T-helper 1 cell (primary cell): ENCODE results near the gene MCRIP2.

Experiments used
- DNase-seq, 5 donors: peaks; one replicate each; pipeline ENCODE4 v3.0.0-alpha.2; 2012 to 2020

MCRIP2 gene

GRCh38 chr16:649631-650030 lies 8.0 kb downstream of the MCRIP2 start:
- DNase-seq: no peak

GRCh38 chr16:651844-652243 lies 10.2 kb downstream of the MCRIP2 start:
- no peak for DNase-seq

- DNase-seq: no peak
These were observed 11.1 kb downstream of the MCRIP2 start for GRCh38 chr16:652454-653305.

DNA sequence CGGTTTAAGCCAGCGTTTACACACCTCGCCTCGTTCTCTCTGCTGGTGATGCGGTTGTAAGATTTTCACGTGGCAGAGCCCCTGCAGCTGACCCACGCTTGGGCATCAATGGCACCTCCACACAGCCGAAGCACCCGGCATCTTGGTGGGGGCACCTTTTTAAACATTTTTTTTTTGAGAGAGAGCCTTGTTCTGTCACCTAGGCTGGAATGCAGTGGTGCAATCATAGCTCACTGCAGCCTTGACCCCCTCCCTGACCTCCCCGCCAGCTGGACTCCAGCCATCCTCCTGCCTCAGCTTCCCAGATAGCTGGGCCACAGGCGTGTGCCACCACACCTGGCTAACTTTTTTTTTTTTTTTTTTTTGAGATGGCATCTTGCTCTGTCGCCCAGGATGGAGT lies 12.4 kb downstream of the MCRIP2 start:
- DNase-seq: no peak

DNA sequence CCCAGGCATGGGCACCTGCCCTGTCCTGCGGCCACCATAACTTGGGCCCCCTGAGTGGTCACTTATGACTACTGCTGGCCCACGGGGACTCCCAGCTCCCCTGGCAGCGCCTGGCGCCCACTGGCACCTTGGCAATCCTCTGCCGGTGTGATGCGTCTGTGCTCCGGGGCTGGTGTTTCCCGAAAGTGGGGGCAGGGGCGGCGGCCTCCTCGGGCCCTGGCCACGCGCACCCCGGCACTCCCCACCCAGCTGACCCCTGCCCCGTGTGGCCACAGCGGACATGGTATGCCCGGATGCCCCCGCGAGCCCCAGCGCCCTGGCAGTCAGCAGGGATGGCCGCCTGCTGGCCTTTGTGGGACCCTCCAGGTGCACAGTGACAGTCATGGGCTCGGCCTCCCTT lies 15.9 kb downstream of the MCRIP2 start:
- DNase-seq: no peak

DNA sequence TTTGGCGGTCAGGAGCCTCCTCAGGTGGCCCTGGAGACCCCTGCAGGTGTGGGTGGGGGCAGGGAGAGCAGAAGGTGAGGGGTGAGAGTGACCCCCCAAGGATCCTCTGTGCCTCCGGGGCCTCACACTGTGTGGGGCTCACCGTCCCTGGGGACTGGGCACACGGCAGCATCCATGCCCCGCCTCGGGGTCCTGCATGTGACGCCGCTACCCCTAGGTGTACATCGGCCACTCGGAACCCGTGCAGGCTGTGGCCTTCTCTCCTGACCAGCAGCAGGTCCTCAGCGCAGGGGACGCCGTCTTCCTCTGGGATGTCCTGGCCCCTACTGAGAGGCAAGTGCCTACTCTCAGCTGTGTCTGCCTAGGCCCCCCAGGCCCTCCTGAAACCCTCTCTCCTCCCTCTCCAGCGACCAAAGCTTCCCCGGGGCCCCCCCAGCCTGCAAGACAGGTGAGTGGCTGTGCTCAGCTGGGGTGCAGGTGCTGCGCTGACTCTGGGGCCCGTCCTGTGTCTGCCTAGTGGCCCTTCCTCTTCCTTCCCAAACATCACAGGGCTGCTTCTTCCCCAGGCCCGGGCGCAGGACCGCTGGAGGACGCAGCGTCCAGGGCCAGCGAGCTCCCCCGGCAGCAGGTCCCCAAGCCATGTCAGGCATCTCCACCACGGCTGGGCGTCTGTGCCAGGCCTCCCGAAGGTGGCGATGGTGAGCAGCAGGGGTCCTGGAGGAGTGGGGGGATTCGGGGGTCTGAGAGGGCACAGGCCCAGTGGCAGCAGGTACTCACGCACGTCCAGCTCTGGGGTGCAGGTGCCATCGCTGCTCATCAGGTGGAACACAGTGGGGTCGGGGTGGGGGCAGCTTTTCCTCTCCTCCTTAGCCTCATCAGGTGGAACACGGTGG lies 17.3 kb downstream of the MCRIP2 start:
- no peak for DNase-seq

GRCh38 chr16:659618-660017 lies 18.0 kb downstream of the MCRIP2 start:
- no peak for DNase-seq

DNA sequence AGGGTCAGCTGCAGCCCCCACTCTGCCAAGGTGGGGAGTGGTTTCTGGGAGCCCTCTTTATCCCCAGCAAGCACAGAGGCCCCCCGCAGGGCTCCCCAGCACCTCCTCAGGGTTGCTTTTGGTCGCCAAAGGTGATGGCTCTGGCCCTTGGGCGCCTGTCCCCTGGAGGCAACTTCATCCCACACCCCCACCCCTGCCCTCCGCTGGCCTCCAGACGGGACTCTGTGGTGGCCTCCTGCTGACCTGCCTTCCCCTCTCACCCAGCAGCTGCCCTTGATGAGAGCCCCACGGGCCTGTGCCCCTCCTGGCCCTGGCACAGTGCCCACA lies 18.5 kb downstream of the MCRIP2 start:
- DNase-seq: no peak

- DNase-seq: peak; percentile 48 to 72 (median 61)
These were observed 19.0 kb downstream of the MCRIP2 start for GRCh38 chr16:660459-661183.

DNA sequence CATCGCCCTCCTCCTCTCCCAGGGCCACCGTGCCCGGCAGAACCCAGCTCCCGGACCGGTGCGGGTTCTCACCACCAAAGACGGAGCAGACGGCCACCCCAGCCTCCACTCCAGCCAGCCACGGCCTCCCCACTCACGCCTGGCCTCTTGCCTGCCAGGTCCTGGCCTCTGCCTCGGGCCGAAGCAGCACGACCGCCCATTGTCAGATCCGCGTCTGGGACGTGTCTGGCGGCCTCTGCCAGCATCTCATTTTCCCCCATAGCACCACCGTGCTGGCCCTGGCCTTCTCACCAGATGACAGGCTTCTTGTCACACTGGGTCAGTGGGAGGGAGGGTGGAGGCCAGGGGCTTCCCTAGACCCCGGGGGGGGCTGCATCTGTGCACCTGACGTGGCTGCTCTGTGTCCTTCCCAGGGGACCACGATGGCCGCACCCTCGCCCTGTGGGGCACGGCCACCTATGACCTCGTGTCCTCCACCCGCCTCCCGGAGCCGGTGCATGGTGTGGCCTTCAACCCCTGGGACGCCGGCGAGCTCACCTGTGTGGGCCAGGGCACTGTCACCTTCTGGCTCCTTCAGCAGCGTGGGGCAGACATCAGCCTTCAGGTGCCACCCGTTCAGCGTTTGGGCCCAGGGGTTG lies 19.7 kb downstream of the MCRIP2 start:
- DNase-seq: no peak

- no peak for DNase-seq
These were observed 20.5 kb downstream of the MCRIP2 start for GRCh38 chr16:662095-662494.

DNA sequence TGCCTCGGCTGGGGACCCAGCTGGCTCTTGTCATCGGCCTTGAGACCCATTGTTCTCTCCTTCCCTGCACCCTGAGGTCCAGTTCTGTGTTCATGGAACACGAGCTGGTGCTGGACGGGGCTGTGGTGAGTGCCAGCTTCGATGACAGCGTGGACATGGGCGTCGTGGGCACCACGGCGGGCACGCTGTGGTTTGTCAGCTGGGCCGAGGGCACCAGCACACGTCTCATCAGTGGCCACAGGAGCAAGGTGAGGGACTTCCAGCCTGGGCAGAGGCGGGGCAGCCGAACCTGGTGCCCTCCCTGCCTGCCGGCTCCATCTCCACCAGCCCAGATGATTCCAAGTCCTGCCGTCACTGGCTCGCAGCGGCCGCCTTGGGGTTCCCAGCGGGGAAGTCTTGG lies 21.0 kb downstream of the MCRIP2 start:
- DNase-seq: no peak

DNA sequence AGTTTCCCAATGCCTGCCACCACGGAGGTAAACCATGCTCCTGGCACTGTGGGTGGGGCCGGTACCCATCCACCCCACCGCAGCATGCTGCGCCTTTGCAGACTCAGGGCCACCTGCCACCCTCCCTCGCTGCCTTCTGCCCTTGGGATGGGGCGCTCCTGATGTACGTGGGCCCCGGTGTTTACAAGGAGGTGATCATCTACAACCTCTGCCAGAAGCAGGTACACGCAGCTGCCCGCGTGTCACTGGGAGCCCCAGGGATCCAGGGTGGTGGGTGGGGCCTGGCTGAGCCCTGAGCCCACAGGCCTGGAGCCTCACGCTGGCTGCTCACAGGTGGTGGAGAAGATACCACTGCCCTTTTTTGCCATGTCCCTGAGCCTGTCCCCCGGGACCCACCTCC lies 24.9 kb downstream of the MCRIP2 start:
- DNase-seq: no peak

- no peak for DNase-seq
These were observed 25.6 kb downstream of the MCRIP2 start for GRCh38 chr16:667113-667779.

GRCh38 chr16:667780-668518 lies 26.3 kb downstream of the MCRIP2 start, which contains the start of gene RHOT2:
TSS of gene RHOT2 (plus strand) at chr16:668132. CDS start at chr16:668200, 68 bp downstream.
- peak; percentile 82 to 94 (median 86) for DNase-seq

GRCh38 chr16:668519-669171 lies 27.0 kb downstream of the MCRIP2 start:
- DNase-seq: no peak

GRCh38 chr16:669666-670065 lies 28.0 kb downstream of the MCRIP2 start:
- no peak for DNase-seq

DNA sequence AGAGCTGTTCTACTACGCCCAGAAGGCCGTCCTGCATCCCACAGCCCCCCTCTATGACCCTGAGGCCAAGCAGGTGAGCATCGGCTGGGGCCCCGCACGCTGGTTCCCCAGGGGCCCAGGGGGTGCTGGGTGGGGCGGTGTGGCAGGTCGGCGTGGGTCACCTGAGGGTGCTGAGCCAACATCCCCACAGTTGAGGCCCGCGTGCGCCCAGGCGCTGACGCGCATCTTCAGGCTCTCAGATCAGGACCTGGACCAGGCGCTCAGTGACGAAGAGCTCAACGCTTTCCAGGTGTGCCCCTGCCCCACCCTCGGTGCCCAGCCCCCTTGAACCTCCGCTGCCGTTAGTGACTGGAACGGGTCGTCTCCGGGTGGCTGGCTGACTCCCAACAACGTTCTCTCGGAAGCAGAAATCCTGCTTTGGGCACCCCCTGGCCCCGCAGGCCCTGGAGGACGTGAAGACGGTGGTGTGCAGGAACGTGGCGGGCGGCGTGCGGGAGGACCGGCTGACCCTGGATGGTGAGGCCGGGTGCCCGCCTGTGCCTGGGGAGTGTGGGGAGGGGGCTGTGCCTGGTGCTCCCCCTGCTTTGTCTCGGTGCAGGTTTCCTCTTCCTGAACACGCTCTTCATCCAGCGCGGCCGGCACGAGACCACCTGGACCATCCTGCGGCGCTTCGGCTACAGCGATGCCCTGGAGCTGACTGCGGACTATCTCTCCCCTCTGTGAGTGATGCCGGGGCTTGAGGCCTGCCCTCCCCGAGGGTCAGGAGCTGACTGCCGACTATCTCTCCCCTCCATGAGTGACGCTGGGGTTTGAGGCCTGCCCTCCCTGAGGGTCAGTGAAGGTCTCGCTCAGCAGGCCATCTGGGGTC lies 29.1 kb downstream of the MCRIP2 start:
- no peak for DNase-seq

- no peak for DNase-seq
These were observed 29.9 kb downstream of the MCRIP2 start for GRCh38 chr16:671353-672131.
